Endothelial cell of umbilical vein (primary cell): ENCODE data around the gene PAQR6. TPM values are rescaled to one million over a fixed set of nuclear protein-coding genes. Genes with fewer than 3 reads are reported as not detected.

Experiments used
- BruUV-seq: library from RNA; stranded (reverse); fragments of 400-500 nt; replicated peaks from 2 replicates; lab custom pipeline; 2021; lab: Mats Ljungman, UMichigan
- CTCF ChIA-PET: fragments of 300-600, 350-600 bp; sonication (Branson Sonifier 250); formaldehyde crosslinking; loops from one replicate; lab custom pipeline; 2021; ENCODE audit warnings: antibody characterized with exemption, inconsistent platforms; lab: Charles Lee
- POLR2A ChIA-PET: fragments of 300-600, 350-600 bp; sonication (Branson Sonifier 250); formaldehyde crosslinking; loops from one replicate; lab custom pipeline; 2021; ENCODE audit warnings: antibody characterized with exemption, inconsistent platforms; lab: Charles Lee
- DNase-seq: peaks from one replicate; pipeline ENCODE4 v3.0.0-alpha.2; 2011; ENCODE audit warnings: low read depth, low spot score
- FAIRE-seq: peaks from 2 replicates; lab custom pipeline; 2011; peaks lifted over from hg19 to GRCh38; lab: Jason Lieb, UNC
- H2AFZ ChIP-seq: 2 replicates; pipeline ENCODE4 v1.6.0; 2012; ENCODE audit warnings: low read depth, low read length, control low read depth, inconsistent platforms
- H3K27ac ChIP-seq: 2 replicates; pipeline ENCODE4 v1.5.1; 2011; ENCODE audit warnings: low read depth, mild to moderate bottlenecking, control low read depth, low read length, moderate library complexity; ENCODE audit not compliant: insufficient read depth
- H3K27me3 ChIP-seq, 2 experiments: 2 replicates each; pipeline versions ENCODE4 v1.6.0 to v1.6.1; 2011; ENCODE audit warnings: low read length in 2 of 2, mixed read lengths in 1 of 2; ENCODE audit not compliant: control insufficient read depth in 2 of 2, insufficient read depth in 2 of 2
- H3K36me3 ChIP-seq, 2 experiments: 2 replicates in 1 of 2; 3 replicates in 1 of 2; pipeline ENCODE4 v1.5.1; 2011; ENCODE audit warnings: low read length in 2 of 2, mild to moderate bottlenecking in 1 of 2, moderate library complexity in 1 of 2; ENCODE audit not compliant: control insufficient read depth in 2 of 2, insufficient read depth in 2 of 2; ENCODE audit errors: extremely low read depth in 1 of 2
- H3K4me1 ChIP-seq: 3 replicates; pipeline ENCODE4 v1.5.1; 2011; ENCODE audit warnings: mild to moderate bottlenecking, low read length; ENCODE audit not compliant: control insufficient read depth, insufficient read depth; ENCODE audit errors: extremely low read depth
- H3K4me2 ChIP-seq: 2 replicates; pipeline ENCODE4 v1.6.1; 2011; ENCODE audit warnings: low read length, control low read depth, mixed read lengths; ENCODE audit not compliant: insufficient read depth
- H3K4me3 ChIP-seq, 3 experiments: fragments of 200-600 bp in 1 of 3; sonication (generic), shearing (Covaris generic) in 1 of 3; replicated peaks in 1 of 3; 2 replicates each; pipeline ENCODE4 v1.5.1; 2011 to 2016; ENCODE audit warnings: control low read depth in 3 of 3, low read length in 3 of 3, mild to moderate bottlenecking in 2 of 3, inconsistent platforms in 1 of 3, low read depth in 1 of 3, moderate library complexity in 1 of 3; ENCODE audit not compliant: insufficient read depth in 1 of 3
- H3K79me2 ChIP-seq: 2 replicates; pipeline ENCODE4 v1.6.0; 2012; ENCODE audit warnings: low read length, inconsistent platforms; ENCODE audit not compliant: control insufficient read depth, insufficient read depth
- H3K9ac ChIP-seq: replicated peaks from 2 replicates; pipeline ENCODE3; 2011; ENCODE audit warnings: low read length, control low read depth; ENCODE audit not compliant: insufficient read depth; ENCODE audit errors: extremely low read depth
- H3K9me1 ChIP-seq: replicated peaks from 3 replicates; pipeline ENCODE4 v1.6.0; 2011; ENCODE audit warnings: mild to moderate bottlenecking, low read length; ENCODE audit not compliant: control insufficient read depth, insufficient read depth; ENCODE audit errors: extremely low read depth
- H3K9me3 ChIP-seq: replicated peaks from 2 replicates; pipeline ENCODE4 v1.5.1; 2012; ENCODE audit warnings: low read length, inconsistent platforms; ENCODE audit not compliant: control insufficient read depth, insufficient read depth
- H4K20me1 ChIP-seq: replicated peaks from 2 replicates; pipeline ENCODE3; 2011; ENCODE audit warnings: mild to moderate bottlenecking, low read length; ENCODE audit not compliant: control insufficient read depth, insufficient read depth; ENCODE audit errors: extremely low read depth
- CTCF ChIP-seq, 2 donors: IDR thresholded peaks; 1 replicate in 1 of 2; 2 replicates in 1 of 2; pipeline ENCODE4 v1.5.1; 2011; ENCODE audit warnings: low read length in 2 of 2, mild to moderate bottlenecking in 2 of 2, moderate library complexity in 2 of 2, control low read depth in 1 of 2, inconsistent platforms in 1 of 2, low read depth in 1 of 2; ENCODE audit not compliant: insufficient read depth in 1 of 2; ENCODE audit errors: extremely low read depth in 1 of 2
- EZH2 ChIP-seq: IDR thresholded peaks from 2 replicates; pipeline ENCODE4 v1.6.1; 2012; ENCODE audit warnings: borderline replicate concordance, low read depth, mild to moderate bottlenecking, moderate library complexity, low read length, inconsistent platforms; ENCODE audit not compliant: severe bottlenecking
- FOS ChIP-seq: IDR thresholded peaks from 2 replicates; pipeline ENCODE4 v1.6.1; 2011; ENCODE audit warnings: mild to moderate bottlenecking, low read length, moderate library complexity, borderline replicate concordance; ENCODE audit not compliant: insufficient read depth
- GATA2 ChIP-seq: IDR thresholded peaks from 2 replicates; pipeline ENCODE4 v1.7.0; 2011; ENCODE audit warnings: low read depth, mild to moderate bottlenecking, moderate library complexity, mixed read lengths, low read length; ENCODE audit not compliant: insufficient read length, insufficient read depth
- JUN ChIP-seq: IDR thresholded peaks from 2 replicates; pipeline ENCODE4 v1.6.1; 2011; ENCODE audit warnings: borderline replicate concordance, low read depth; ENCODE audit not compliant: insufficient read length, insufficient read depth
- MAX ChIP-seq: IDR thresholded peaks from 2 replicates; pipeline ENCODE4 v1.6.1; 2011; ENCODE audit not compliant: insufficient read depth, insufficient read length
- MYC ChIP-seq: IDR thresholded peaks from one replicate; pipeline ENCODE4 v1.6.1; 2011; ENCODE audit warnings: mild to moderate bottlenecking, low read depth, low read length
- POLR2A ChIP-seq: IDR thresholded peaks from 2 replicates; pipeline ENCODE4 v1.6.1; 2012; ENCODE audit warnings: low read depth, mild to moderate bottlenecking, control low read depth, low read length
- POLR2AphosphoS5 ChIP-seq: IDR thresholded peaks from 2 replicates; pipeline ENCODE4 v1.6.1; 2012; ENCODE audit warnings: low read depth, mild to moderate bottlenecking, control low read depth, low read length, moderate library complexity; ENCODE audit not compliant: insufficient read depth
- dilution Hi-C: fragments of 300-500 bp; cut with MboI; formaldehyde crosslinking; loops from one replicate; pipeline ENCODE4 v1.15.0; 2019; ENCODE audit warnings: low sequenced_read_pairs; ENCODE audit not compliant: extremely low pct_ligation_motif_present
- intact Hi-C: fragments of 100-400 bp; cut with micrococcal nuclease; formaldehyde crosslinking; loops from one replicate; pipeline ENCODE4 v1.10.0; 2022
- polyA plus RNA-seq, 4 experiments: library from polyadenylated mRNA; depleted of rRNA in 3 of 4; stranded (reverse) in 3 of 4; unstranded in 1 of 4; fragments of >200 nt; gene quantifications; 2 replicates each; pipeline versions ENCODE4 v1.2.1 to v1.2.3, GENCODE V29; 2011 to 2012; ENCODE audit warnings: missing spikeins in 1 of 4
- total RNA-seq: library from RNA; stranded (reverse); gene quantifications from 2 replicates; pipeline ENCODE4 v1.2.3, GENCODE V29; 2021

Gene PAQR6
- total and polyA plus RNA-seq, 2 donors (not counting 3 experiments of a cell fraction or from before 2014, with no cell fraction given): 1.6 to 2.2 TPM

GRCh38 chr1:156203331-156203730 lies 44.5 kb downstream of the PAQR6 start:
- no peak overlapping the region for H3K4me3 ChIP-seq
- intact Hi-C loops (no loop called here), dilution Hi-C loops (no loop called here)
- CTCF ChIA-PET: interaction anchor here (0.6 to 1.1 kb wide), 5 partner anchors 9 to 58 kb away, joined by 3 to 6 read pairs (median 3); partner anchors contain the start of gene PMF1
- H3K9me1 ChIP-seq: no peaks in the 10 kb centered on the region
- H3K4me2 ChIP-seq: peak overlapping the region; percentile 21
- H3K27ac ChIP-seq: peak overlapping the region; percentile 6
- FAIRE-seq (no peak), DNase-seq (peak; percentile 32)
- H3K4me1 ChIP-seq: peaks cover 6% of the 10 kb centered on the region
- no TSS peak for BruUV-seq
- no peaks in the 10 kb centered on the region for H3K9me3 ChIP-seq
- H3K79me2 ChIP-seq: peaks cover 15% of the 10 kb centered on the region
- TF ChIP-seq CTCF (IDR thresholded peaks at IDR 0.05; ENCODE audit: extremely low read depth in 1 of 2, insufficient read depth in 1 of 2, low read depth in 1 of 2, low read length in 2 of 2) (no peak), GATA2 (no peak), MYC (no peak)
- no peaks in the 10 kb centered on the region for H3K27me3 ChIP-seq
- no peaks in the 10 kb centered on the region for H4K20me1 ChIP-seq
- H3K9ac ChIP-seq: no peak overlapping the region
- peaks cover 3 to 13% of the 10 kb centered on the region in 2 experiments for H3K36me3 ChIP-seq
- H2AFZ ChIP-seq: no peak overlapping the region
- POLR2A ChIA-PET: no interaction called here

GRCh38 chr1:156200044-156200443 lies 47.8 kb downstream of the PAQR6 start:
- CTCF ChIA-PET: interaction anchor here (1.0 to 3.9 kb wide), 2 partner anchors 25 to 54 kb away, joined by 5 to 17 read pairs; no protein-coding TSS in a partner anchor
- intact Hi-C loops: no loop called here
- peaks cover 42% of the 10 kb centered on the region for H3K79me2 ChIP-seq

More at GRCh38 chr1:156200044-156200443, 47.8 kb downstream of the PAQR6 start:
- no peak overlapping the region for H3K9ac ChIP-seq
- H2AFZ ChIP-seq: no peak overlapping the region
- no peaks in the 10 kb centered on the region for H3K27me3 ChIP-seq
- TF ChIP-seq MYC (no peak), POLR2AphosphoS5 (no peak), JUN (no peak), EZH2 (no peak), FOS (no peak), GATA2 (no peak), POLR2A (no peak), MAX (no peak), CTCF (IDR thresholded peaks at IDR 0.05; ENCODE audit: extremely low read depth in 1 of 2, insufficient read depth in 1 of 2, low read depth in 1 of 2, low read length in 2 of 2) (no peak)
- no peaks in the 10 kb centered on the region for H4K20me1 ChIP-seq
- no peaks in the 10 kb centered on the region for H3K9me1 ChIP-seq
- dilution Hi-C loops: no loop called here
- no peaks in the 10 kb centered on the region for H3K9me3 ChIP-seq
- peaks cover 6% of the 10 kb centered on the region for H3K4me1 ChIP-seq
- no TSS peak for BruUV-seq
- no peak overlapping the region for H3K4me3 ChIP-seq
- FAIRE-seq (no peak), DNase-seq (no peak)
- H3K4me2 ChIP-seq: no peak overlapping the region
- peaks cover 3 to 6% of the 10 kb centered on the region in 2 experiments for H3K36me3 ChIP-seq
- POLR2A ChIA-PET: interaction anchor here (1.1 kb wide), 1 partner anchor 13 kb away, joined by 4 read pairs; the partner anchor contains the start of gene PMF1
- no peak overlapping the region for H3K27ac ChIP-seq
